ENCODE data around the gene ABCC1. TPM values are rescaled to one million over a fixed set of nuclear protein-coding genes. Genes with fewer than 3 reads are reported as not detected.

Gene ABCC1
- total RNA-seq, 1 experiment from 2014 or later: 16.1 TPM

- H3K9me3 ChIP-seq (ENCODE audit: low read length): no peaks in the 10 kb centered on the region
- H3K79me2 ChIP-seq (ENCODE audit: low read length): no peaks in the 10 kb centered on the region
- H3K4me2 ChIP-seq (ENCODE audit: low read length): no peak overlapping the region
- H3F3A ChIP-seq (ENCODE audit: low read length, unreplicated experiment): no peaks in the 10 kb centered on the region
- BruUV-seq (replicated peaks): no TSS peak
- no peak overlapping the region for H3K9ac ChIP-seq (ENCODE audit: low read length)
- no peaks in the 10 kb centered on the region for H3K4me1 ChIP-seq (ENCODE audit: insufficient read depth, low read length)
- POLR2A ChIA-PET (ENCODE audit: unreplicated experiment): no interaction called here
- no peak for TF ChIP-seq EZH2 (IDR thresholded peaks at IDR 0.05; ENCODE audit: low read length, unreplicated experiment)
- no peak for TF ChIP-seq CTCF (conservative IDR thresholded peaks at IDR 0.05; ENCODE audit: low read depth, low read length)
- no peak for TF ChIP-seq EZH2phosphoT487 (IDR thresholded peaks at IDR 0.05; ENCODE audit: borderline replicate concordance, low read length)
- no peak for ATAC-seq
- intact Hi-C loops (cut with micrococcal nuclease): no loop called here
- no peaks in the 10 kb centered on the region for H3K9me2 ChIP-seq (replicated peaks; ENCODE audit: low read length)
- no peak overlapping the region for H3K27ac ChIP-seq (ENCODE audit: low read length)
- CTCF ChIA-PET: no interaction called here
- DNase-seq: no peak
- no peaks in the 10 kb centered on the region for H3K27me3 ChIP-seq (ENCODE audit: low read length)
- no peak overlapping the region for H3K4me3 ChIP-seq (ENCODE audit: low read length)
- no peaks in the 10 kb centered on the region for H4K20me1 ChIP-seq (ENCODE audit: low read length)
- H3K36me3 ChIP-seq (ENCODE audit: low read depth, low read length): peaks cover 7% of the 10 kb centered on the region
- H2AFZ ChIP-seq (ENCODE audit: low read length): no peak overlapping the region
Observed at GRCh38 chr16:16133943-16134604, 184.7 kb downstream of the ABCC1 start.

GRCh38 chr16:16136588-16136987 is 187.2 kb downstream of the ABCC1 start:
- no peak overlapping the region for H3K27ac ChIP-seq (ENCODE audit: low read length)
- H3K27me3 ChIP-seq (ENCODE audit: low read length): no peaks in the 10 kb centered on the region
- ChIA-PET CTCF (no interaction called here), POLR2A (ENCODE audit: unreplicated experiment) (no interaction called here)
- no peaks in the 10 kb centered on the region for H3F3A ChIP-seq (ENCODE audit: low read length, unreplicated experiment)
- intact Hi-C loops (cut with micrococcal nuclease): no loop called here
- DNase-seq (no peak), ATAC-seq (no peak)
- H3K4me1 ChIP-seq (ENCODE audit: insufficient read depth, low read length): no peaks in the 10 kb centered on the region
- no peaks in the 10 kb centered on the region for H3K9me3 ChIP-seq (ENCODE audit: low read length)
- no peak overlapping the region for H3K4me2 ChIP-seq (ENCODE audit: low read length)
- no peak overlapping the region for H3K4me3 ChIP-seq (ENCODE audit: low read length)
- BruUV-seq (replicated peaks): no TSS peak
- H3K9ac ChIP-seq (ENCODE audit: low read length): no peak overlapping the region
- peaks cover 7% of the 10 kb centered on the region for H3K36me3 ChIP-seq (ENCODE audit: low read depth, low read length)
- no peaks in the 10 kb centered on the region for H4K20me1 ChIP-seq (ENCODE audit: low read length)
- TF ChIP-seq CTCF (conservative IDR thresholded peaks at IDR 0.05; ENCODE audit: low read depth, low read length): no peak
- no peak for TF ChIP-seq EZH2 (IDR thresholded peaks at IDR 0.05; ENCODE audit: low read length, unreplicated experiment)
- TF ChIP-seq EZH2phosphoT487 (IDR thresholded peaks at IDR 0.05; ENCODE audit: borderline replicate concordance, low read length): no peak
- H2AFZ ChIP-seq (ENCODE audit: low read length): no peak overlapping the region
- H3K9me2 ChIP-seq (replicated peaks; ENCODE audit: low read length): no peaks in the 10 kb centered on the region
- H3K79me2 ChIP-seq (ENCODE audit: low read length): no peaks in the 10 kb centered on the region

GRCh38 chr16:16137110-16137509 is 187.7 kb downstream of the ABCC1 start:
- Histone ChIP-seq H3K4me1 (ENCODE audit: insufficient read depth, low read length) (no peaks in the 10 kb centered on the region), H3K27ac (ENCODE audit: low read length) (no peak overlapping the region), H3F3A (ENCODE audit: low read length, unreplicated experiment) (no peaks in the 10 kb centered on the region), H3K9me2 (replicated peaks; ENCODE audit: low read length) (no peaks in the 10 kb centered on the region), H3K9me3 (ENCODE audit: low read length) (no peaks in the 10 kb centered on the region), H3K27me3 (ENCODE audit: low read length) (no peaks in the 10 kb centered on the region), H3K9ac (ENCODE audit: low read length) (no peak overlapping the region), H4K20me1 (ENCODE audit: low read length) (no peaks in the 10 kb centered on the region), H3K79me2 (ENCODE audit: low read length) (no peaks in the 10 kb centered on the region), H2AFZ (ENCODE audit: low read length) (no peak overlapping the region), H3K4me3 (ENCODE audit: low read length) (no peak overlapping the region), H3K4me2 (ENCODE audit: low read length) (no peak overlapping the region), H3K36me3 (ENCODE audit: low read depth, low read length) (peaks cover 7% of the 10 kb centered on the region)
- intact Hi-C loops (cut with micrococcal nuclease): no loop called here
- no peak for TF ChIP-seq CTCF (conservative IDR thresholded peaks at IDR 0.05; ENCODE audit: low read depth, low read length)
- POLR2A ChIA-PET (ENCODE audit: unreplicated experiment): no interaction called here
- no peak for ATAC-seq
- DNase-seq: no peak
- CTCF ChIA-PET: no interaction called here
- BruUV-seq (replicated peaks): no TSS peak

Data from PC-3 (cell line).